Ovary (tissue), 3 donors: ENCODE results near the gene IGSF9B.

Source experiments
- CTCF ChIP-seq, 3 donors: fragments of 450-650 bp in 2 of 3; fragments of 200-600 bp in 1 of 3; IDR thresholded peaks; one replicate each; pipeline versions ENCODE4 v1.5.1 to v1.8.0; 2016 to 2022; ENCODE audit warnings: antibody characterized with exemption in 3 of 3, mild to moderate bottlenecking in 1 of 3
- POLR2A ChIP-seq: fragments of 450-650 bp; IDR thresholded peaks from one replicate; pipeline ENCODE4 v1.6.1; 2017; ENCODE audit warnings: antibody characterized with exemption, mild to moderate bottlenecking, moderate library complexity
- donor health status: DM: no; HTN: no; CAD: no.

- TF ChIP-seq CTCF (IDR thresholded peaks at IDR 0.05) (peak in 1 of 3 donors; percentile 12), POLR2A (no peak)
Observed at GRCh38 chr11:133956650-133957633, at the start of gene IGSF9B.
